ENCODE measurements around the gene TRAP1. TPM values are rescaled to one million over a fixed set of nuclear protein-coding genes. Genes with fewer than 3 reads are reported as not detected.
A peak's percentile ranks its signal among the peaks of the same experiment; 100 is the strongest.

Gene TRAP1
- total RNA-seq, 1 experiment from 2014 or later: 382 TPM

GRCh38 chr16:3643095-3643730 is 74.1 kb downstream of the TRAP1 start:
- peak overlapping the region; percentile 16; the same call in 1 of the 2 replicates for H3K4me3 ChIP-seq (ENCODE audit: low read length)
- H3K36me3 ChIP-seq (ENCODE audit: low read depth, low read length): no peaks in the 10 kb centered on the region
- intact Hi-C loops (cut with micrococcal nuclease): no loop called here
- CTCF ChIA-PET: no interaction called here
- peaks cover 33% of the 10 kb centered on the region for H3K4me1 ChIP-seq (ENCODE audit: insufficient read depth, low read length)
- H2AFZ ChIP-seq (ENCODE audit: low read length): peak overlapping the region; percentile 35; the same call in 1 of the 2 replicates
- TF ChIP-seq CTCF (conservative IDR thresholded peaks at IDR 0.05; ENCODE audit: low read depth, low read length) (no peak), EZH2 (IDR thresholded peaks at IDR 0.05; ENCODE audit: low read length, unreplicated experiment) (no peak), EZH2phosphoT487 (IDR thresholded peaks at IDR 0.05; ENCODE audit: borderline replicate concordance, low read length) (no peak)
- peaks cover 4% of the 10 kb centered on the region; the same call in 1 of the 2 replicates for H4K20me1 ChIP-seq (ENCODE audit: low read length)
- H3K79me2 ChIP-seq (ENCODE audit: low read length): no peaks in the 10 kb centered on the region
- ATAC-seq (no peak), DNase-seq (no peak)
- BruUV-seq (replicated peaks): no TSS peak
- no peaks in the 10 kb centered on the region for H3K9me2 ChIP-seq (replicated peaks; ENCODE audit: low read length)
- H3K27me3 ChIP-seq (ENCODE audit: low read length): no peaks in the 10 kb centered on the region
- POLR2A ChIA-PET (ENCODE audit: unreplicated experiment): no interaction called here
- peak overlapping the region; percentile 14; the same call in 1 of the 2 replicates for H3K27ac ChIP-seq (ENCODE audit: low read length)
- no peaks in the 10 kb centered on the region for H3K9me3 ChIP-seq (ENCODE audit: low read length)
- H3F3A ChIP-seq (ENCODE audit: low read length, unreplicated experiment): peaks cover 2% of the 10 kb centered on the region
- no peak overlapping the region for H3K9ac ChIP-seq (ENCODE audit: low read length)
- H3K4me2 ChIP-seq (ENCODE audit: low read length): peak overlapping the region; percentile 70

- peak overlapping the region; percentile 16; the same call in 1 of the 2 replicates for H3K4me3 ChIP-seq (ENCODE audit: low read length)
- no TSS peak for BruUV-seq (replicated peaks)
- POLR2A ChIA-PET (ENCODE audit: unreplicated experiment): no interaction called here
- peaks cover 4% of the 10 kb centered on the region; the same call in 1 of the 2 replicates for H4K20me1 ChIP-seq (ENCODE audit: low read length)
- H3K36me3 ChIP-seq (ENCODE audit: low read depth, low read length): no peaks in the 10 kb centered on the region
- H3K27me3 ChIP-seq (ENCODE audit: low read length): no peaks in the 10 kb centered on the region
- H3F3A ChIP-seq (ENCODE audit: low read length, unreplicated experiment): peaks cover 2% of the 10 kb centered on the region
- TF ChIP-seq CTCF (conservative IDR thresholded peaks at IDR 0.05; ENCODE audit: low read depth, low read length): no peak
- no peak for TF ChIP-seq EZH2 (IDR thresholded peaks at IDR 0.05; ENCODE audit: low read length, unreplicated experiment)
- no peak for TF ChIP-seq EZH2phosphoT487 (IDR thresholded peaks at IDR 0.05; ENCODE audit: borderline replicate concordance, low read length)
- H3K27ac ChIP-seq (ENCODE audit: low read length): peak overlapping the region; percentile 14; the same call in 1 of the 2 replicates
- no peaks in the 10 kb centered on the region for H3K79me2 ChIP-seq (ENCODE audit: low read length)
- peaks cover 33% of the 10 kb centered on the region for H3K4me1 ChIP-seq (ENCODE audit: insufficient read depth, low read length)
- CTCF ChIA-PET: interaction anchor here (0.5 kb wide), 1 partner anchor 358 kb away, joined by 3 read pairs; no protein-coding TSS in a partner anchor
- peak overlapping the region; percentile 70 for H3K4me2 ChIP-seq (ENCODE audit: low read length)
- ATAC-seq (peak; percentile 64), DNase-seq (peak; percentile 81)
- intact Hi-C loops (cut with micrococcal nuclease): no loop called here
- no peaks in the 10 kb centered on the region for H3K9me2 ChIP-seq (replicated peaks; ENCODE audit: low read length)
- H3K9ac ChIP-seq (ENCODE audit: low read length): no peak overlapping the region
- H3K9me3 ChIP-seq (ENCODE audit: low read length): no peaks in the 10 kb centered on the region
- H2AFZ ChIP-seq (ENCODE audit: low read length): peak overlapping the region; percentile 35; the same call in 1 of the 2 replicates
These were observed 74.8 kb downstream of the TRAP1 start for GRCh38 chr16:3642397-3643094.

All from PC-3 (cell line).